Upper lobe of left lung (tissue), 6 donors: ENCODE results near the gene MRPL33. TPM values are rescaled to one million over a fixed set of nuclear protein-coding genes. Genes with fewer than 3 reads are reported as not detected.
"Not testable (repeated sequence)": the region's sequence is repeated elsewhere in the genome, so short reads cannot be mapped to it uniquely, and the experiment has no call there.

Experiments
- ATAC-seq, 2 donors: fragments of 200-7000 bp; cut with Tn5 transposase; one replicate each; pipeline ENCODE4 v1.9.1; 2022; ENCODE audit warnings: mild to moderate bottlenecking in 2 of 2, moderate library complexity in 2 of 2; ENCODE audit not compliant: low FRiP score in 2 of 2
- DNase-seq, 2 donors: peaks; one replicate each; pipeline ENCODE4 v3.0.0-alpha.2; 2019 to 2020
- H3K27ac ChIP-seq, 4 donors: fragments of 200-600 bp; sonication (generic); one replicate each; pipeline ENCODE4 v1.5.1; 2016 to 2019
- H3K27me3 ChIP-seq, 4 donors: fragments of 200-600 bp; sonication (generic); one replicate each; pipeline ENCODE4 v1.5.1; 2017 to 2019
- H3K36me3 ChIP-seq, 4 donors: fragments of 200-600 bp; sonication (generic); one replicate each; pipeline ENCODE4 v1.5.1; 2016 to 2019
- H3K4me1 ChIP-seq, 4 donors: fragments of 200-600 bp; sonication (generic); one replicate each; pipeline ENCODE4 v1.5.1; 2018 to 2019
- H3K4me3 ChIP-seq, 4 donors: fragments of 200-600 bp; sonication (generic); one replicate each; pipeline ENCODE4 v1.5.1; 2017 to 2019; ENCODE audit warnings: mild to moderate bottlenecking in 2 of 4, moderate library complexity in 1 of 4
- H3K9me3 ChIP-seq, 4 donors: fragments of 200-600 bp; sonication (generic); one replicate each; pipeline ENCODE4 v1.5.1; 2018 to 2019
- EP300 ChIP-seq, 4 donors: sonication (generic); formaldehyde crosslinking; IDR thresholded peaks; one replicate each; pipeline ENCODE4 v1.5.1; 2017; ENCODE audit warnings: antibody characterized with exemption in 4 of 4, control low read depth in 2 of 4
- POLR2A ChIP-seq, 4 donors: fragments of 450-650 bp; IDR thresholded peaks; one replicate each; pipeline ENCODE4 v1.5.1; 2016 to 2017; ENCODE audit warnings: antibody characterized with exemption in 4 of 4, mild to moderate bottlenecking in 2 of 4
- POLR2AphosphoS5 ChIP-seq, 2 donors: sonication (generic); formaldehyde crosslinking; IDR thresholded peaks; one replicate each; pipeline ENCODE4 v1.5.1; 2017; ENCODE audit warnings: antibody characterized with exemption in 2 of 2
- WGBS, 2 donors: methylation state at CpG; one replicate each; pipeline ENCODE4 v1.1.5; 2017 to 2018; 5-methylcytosine and 5-hydroxymethylcytosine counted together
- total RNA-seq, 6 donors: library from RNA; depleted of rRNA in 4 of 6; stranded (reverse); fragments of >200 nt in 4 of 6; gene quantifications; one replicate each; pipeline versions ENCODE4 v1.1.0 to v1.2.1, GENCODE V29; 2016 to 2021
- TF ChIP-seq, protein P1 (sequence below), 6 experiments: fragments of 450-650 bp in 4 of 6; fragments of 200-600 bp in 2 of 6; sonication (generic) in 2 of 6; IDR thresholded peaks; one replicate each; pipeline ENCODE4 v1.5.1; 2016 to 2019; ENCODE audit warnings: antibody characterized with exemption in 6 of 6
- donor health status: DM: no; HTN: no; CAD: no; lungs with moderate emphysema.
- donor health status: DM: no; HTN: yes; CAD: no; lungs with severe emphysema.

Gene MRPL33
- total RNA-seq, 6 donors from 2014 or later = 54.5 to 122 (median 72.4) TPM

DNA sequence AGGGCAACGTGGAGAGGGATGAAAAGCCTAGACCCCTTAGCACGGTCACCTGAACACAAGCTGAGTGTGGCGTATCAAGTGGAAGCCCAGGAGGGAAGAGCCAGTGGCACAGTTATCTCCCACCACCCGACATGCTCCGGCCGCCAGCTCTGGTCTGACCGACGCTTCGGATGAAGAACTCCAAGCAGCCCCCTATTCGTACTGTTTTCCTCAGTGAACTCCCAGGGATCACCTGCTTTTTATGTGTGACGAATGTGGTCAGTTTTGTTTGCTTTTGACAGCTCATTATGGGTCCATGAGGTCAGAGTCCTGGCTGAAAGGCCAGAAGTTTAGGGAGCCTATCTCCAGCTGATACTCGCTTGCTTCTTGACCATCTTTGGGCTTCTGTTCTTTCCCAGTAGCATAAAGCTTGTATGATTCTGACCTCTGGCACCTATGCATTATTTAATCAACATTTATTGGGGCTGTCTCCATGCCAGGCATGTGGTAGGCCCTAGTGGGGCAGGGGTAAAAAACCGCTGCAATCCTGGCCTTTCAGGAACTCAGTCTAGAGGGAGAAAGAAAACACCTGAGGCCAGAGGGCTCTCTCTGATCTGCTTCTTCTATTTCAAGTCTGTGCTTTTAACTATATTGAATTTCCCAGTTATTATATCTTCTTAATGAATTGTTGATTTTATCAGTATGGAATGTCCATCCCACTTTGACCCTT, 33.0 kb upstream of the MRPL33 start:
- DNase-seq = no peak
- no peak for ATAC-seq
- H3K36me3 ChIP-seq = no peaks in the 10 kb centered on the region
- H3K27me3 ChIP-seq = no peaks in the 10 kb centered on the region
- no peak overlapping the region for H3K4me3 ChIP-seq
- WGBS, 2 donors = 92 to 95% methylated on average over 13 of the region's 13 CpGs
- TF ChIP-seq POLR2A (IDR thresholded peaks at IDR 0.05) (no peak), EP300 (IDR thresholded peaks at IDR 0.05) (no peak), POLR2AphosphoS5 (IDR thresholded peaks at IDR 0.05) (no peak)
- TF ChIP-seq, protein P1, sequence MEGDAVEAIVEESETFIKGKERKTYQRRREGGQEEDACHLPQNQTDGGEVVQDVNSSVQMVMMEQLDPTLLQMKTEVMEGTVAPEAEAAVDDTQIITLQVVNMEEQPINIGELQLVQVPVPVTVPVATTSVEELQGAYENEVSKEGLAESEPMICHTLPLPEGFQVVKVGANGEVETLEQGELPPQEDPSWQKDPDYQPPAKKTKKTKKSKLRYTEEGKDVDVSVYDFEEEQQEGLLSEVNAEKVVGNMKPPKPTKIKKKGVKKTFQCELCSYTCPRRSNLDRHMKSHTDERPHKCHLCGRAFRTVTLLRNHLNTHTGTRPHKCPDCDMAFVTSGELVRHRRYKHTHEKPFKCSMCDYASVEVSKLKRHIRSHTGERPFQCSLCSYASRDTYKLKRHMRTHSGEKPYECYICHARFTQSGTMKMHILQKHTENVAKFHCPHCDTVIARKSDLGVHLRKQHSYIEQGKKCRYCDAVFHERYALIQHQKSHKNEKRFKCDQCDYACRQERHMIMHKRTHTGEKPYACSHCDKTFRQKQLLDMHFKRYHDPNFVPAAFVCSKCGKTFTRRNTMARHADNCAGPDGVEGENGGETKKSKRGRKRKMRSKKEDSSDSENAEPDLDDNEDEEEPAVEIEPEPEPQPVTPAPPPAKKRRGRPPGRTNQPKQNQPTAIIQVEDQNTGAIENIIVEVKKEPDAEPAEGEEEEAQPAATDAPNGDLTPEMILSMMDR (IDR thresholded peaks at IDR 0.05) = no peak
- H3K4me1 ChIP-seq = peaks cover 19 to 36% (median 25%) of the 10 kb centered on the region in 4 donors
- peak overlapping the region; percentile 27 to 92 (median 58) for H3K27ac ChIP-seq
- H3K9me3 ChIP-seq = no peaks in the 10 kb centered on the region

GRCh38 chr2:27739058-27739373, 32.5 kb upstream of the MRPL33 start:
- Histone ChIP-seq H3K9me3 (no peaks in the 10 kb centered on the region), H3K27ac (peak overlapping the region in 1 of 4 donors; percentile 86), H3K4me1 (peaks cover 19 to 36% (median 25%) of the 10 kb centered on the region in 4 donors), H3K36me3 (no peaks in the 10 kb centered on the region), H3K27me3 (no peaks in the 10 kb centered on the region), H3K4me3 (no peak overlapping the region)
- WGBS, 2 donors = 97 to 98% methylated on average over 4 of the region's 4 CpGs
- ATAC-seq = no peak
- TF ChIP-seq, protein P1 (IDR thresholded peaks at IDR 0.05) = no peak
- no peak for TF ChIP-seq POLR2A (IDR thresholded peaks at IDR 0.05)
- TF ChIP-seq EP300 (IDR thresholded peaks at IDR 0.05) = no peak
- no peak for TF ChIP-seq POLR2AphosphoS5 (IDR thresholded peaks at IDR 0.05)
- DNase-seq = no peak

DNA sequence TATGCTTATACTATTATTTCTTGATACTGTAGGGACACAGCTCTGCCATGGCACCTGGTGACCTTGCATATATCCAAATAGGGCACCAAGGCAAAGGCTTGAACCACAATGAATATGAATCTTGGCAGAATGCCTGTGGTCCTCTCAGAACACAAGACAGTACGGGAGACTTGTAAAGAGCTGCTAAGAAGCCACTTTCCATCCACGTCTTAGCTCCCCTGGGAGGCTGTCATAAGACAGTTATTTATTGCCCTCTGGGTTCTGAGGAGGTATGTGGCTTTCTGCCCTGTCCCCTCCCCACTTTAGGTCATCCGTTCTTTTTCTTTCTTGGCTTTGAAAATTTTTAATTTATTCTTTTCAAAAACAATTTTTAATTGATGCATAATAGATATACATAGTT, 29.8 kb upstream of the MRPL33 start:
- Histone ChIP-seq H3K27ac (no peak overlapping the region), H3K4me3 (no peak overlapping the region), H3K4me1 (peaks cover 0 to 18% (median 12%) of the 10 kb centered on the region in 4 donors), H3K9me3 (no peaks in the 10 kb centered on the region), H3K36me3 (no peaks in the 10 kb centered on the region), H3K27me3 (no peaks in the 10 kb centered on the region)
- DNase-seq (no peak), ATAC-seq (no peak)
- TF ChIP-seq, protein P1 (IDR thresholded peaks at IDR 0.05) = no peak
- TF ChIP-seq EP300 (IDR thresholded peaks at IDR 0.05) (no peak), POLR2AphosphoS5 (IDR thresholded peaks at IDR 0.05) (no peak), POLR2A (IDR thresholded peaks at IDR 0.05) (no peak)
- WGBS, 2 donors = 63 to 69% methylated on average over 3 of the region's 3 CpGs

DNA sequence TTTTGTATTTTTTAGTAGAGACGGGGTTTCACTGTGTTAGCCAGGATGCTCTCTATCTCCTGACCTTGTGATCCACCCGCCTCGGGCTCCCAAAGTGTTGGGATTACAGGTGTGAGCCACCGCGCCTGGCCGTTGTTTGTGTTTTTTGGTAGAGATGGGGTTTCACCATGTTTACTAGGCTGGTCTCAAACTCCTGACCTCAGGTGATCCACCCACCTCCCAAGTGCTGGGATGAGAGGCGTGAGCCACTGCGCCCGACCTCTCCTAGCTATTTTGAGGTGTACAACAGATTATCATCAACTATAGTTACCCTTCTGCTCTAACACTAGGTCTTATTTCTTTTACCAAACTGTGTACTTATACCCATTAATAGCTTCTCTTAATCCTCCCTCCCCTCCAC, 28.9 kb upstream of the MRPL33 start:
- Histone ChIP-seq H3K36me3 (no peaks in the 10 kb centered on the region), H3K27ac (no peak overlapping the region), H3K4me1 (peaks cover 0 to 10% (median 5%) of the 10 kb centered on the region in 4 donors), H3K9me3 (no peaks in the 10 kb centered on the region), H3K27me3 (no peaks in the 10 kb centered on the region), H3K4me3 (no peak overlapping the region)
- 95 to 96% methylated on average over 9 of the region's 9 CpGs for WGBS, 2 donors
- TF ChIP-seq POLR2A (IDR thresholded peaks at IDR 0.05) = no peak
- TF ChIP-seq, protein P1 (IDR thresholded peaks at IDR 0.05) = no peak
- TF ChIP-seq POLR2AphosphoS5 (IDR thresholded peaks at IDR 0.05) = no peak
- no peak for TF ChIP-seq EP300 (IDR thresholded peaks at IDR 0.05)
- DNase-seq (no peak), ATAC-seq (no peak)

GRCh38 chr2:27745494-27745893, 26.0 kb upstream of the MRPL33 start:
- H3K9me3 ChIP-seq, DNase-seq, H3K4me1 ChIP-seq, H3K36me3 ChIP-seq, ATAC-seq, H3K4me3 ChIP-seq, H3K27ac ChIP-seq, H3K27me3 ChIP-seq: not testable (repeated sequence)
